HG03521 (cell line): ENCODE data around the gene PC.
"Not testable (repeated sequence)": the region's sequence is repeated elsewhere in the genome, so short reads cannot be mapped to it uniquely, and the experiment has no call there.

Experiments
- ATAC-seq: cut with Tn5 transposase; IDR thresholded peaks from one replicate; pipeline ENCODE4 v1.9.1; 2021; ENCODE audit warnings: mild to moderate bottlenecking, moderate library complexity; ENCODE audit not compliant: unreplicated experiment

Gene PC

GRCh38 chr11:66845143-66845875, 112.9 kb downstream of the PC start:
- no peak for ATAC-seq

- no peak for ATAC-seq
Measured at GRCh38 chr11:66844496-66845142, 113.6 kb downstream of the PC start.

- ATAC-seq = no peak
Measured at GRCh38 chr11:66843776-66844495, 114.2 kb downstream of the PC start.

GRCh38 chr11:66842896-66843775, 115.0 kb downstream of the PC start, which contains the start of gene RCE1:
RCE1 (plus strand) TSS chr11:66843441; CDS start chr11:66843456, 15 bp downstream.
- ATAC-seq = peak; percentile 83

DNA sequence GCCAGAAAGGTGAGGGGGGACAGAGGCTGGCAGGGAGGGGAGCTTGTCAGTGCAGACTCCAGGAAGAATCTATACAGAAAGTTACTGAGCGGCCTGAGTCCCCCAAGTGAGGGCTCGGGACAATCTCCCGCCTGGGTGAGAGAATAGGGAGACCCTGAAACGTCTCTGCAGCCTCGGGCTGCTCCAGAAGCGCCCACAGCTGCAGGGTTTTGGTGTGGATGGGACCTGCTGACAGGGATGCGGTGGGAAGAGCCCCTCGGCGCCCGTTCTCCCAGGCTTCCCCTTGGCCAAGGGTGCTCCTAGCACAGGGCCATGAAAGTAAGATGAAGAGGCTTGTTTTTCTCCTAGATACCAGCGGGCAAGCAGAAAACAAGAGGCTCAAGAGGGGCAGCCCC, 115.7 kb downstream of the PC start:
- no peak for ATAC-seq

DNA sequence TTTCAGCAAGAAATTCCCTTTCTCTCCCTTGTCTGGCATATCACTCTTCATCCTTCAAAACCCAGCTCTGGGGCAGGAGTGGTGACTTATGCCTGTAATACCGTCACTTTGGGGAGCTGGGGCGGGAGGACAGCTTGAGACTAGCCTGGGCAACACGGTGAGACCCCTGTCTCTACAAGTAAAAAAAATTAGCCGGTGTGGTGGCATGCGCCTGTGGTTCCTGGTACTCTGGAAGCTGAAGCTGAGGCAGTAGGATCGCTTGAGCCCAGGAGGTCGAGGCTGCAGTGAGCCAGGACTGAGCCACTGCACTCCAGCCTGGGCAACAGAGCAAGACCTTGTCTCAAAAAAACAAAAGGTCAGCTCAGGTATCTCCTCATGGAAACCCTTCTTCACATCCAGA, 116.3 kb downstream of the PC start:
- no peak for ATAC-seq

DNA sequence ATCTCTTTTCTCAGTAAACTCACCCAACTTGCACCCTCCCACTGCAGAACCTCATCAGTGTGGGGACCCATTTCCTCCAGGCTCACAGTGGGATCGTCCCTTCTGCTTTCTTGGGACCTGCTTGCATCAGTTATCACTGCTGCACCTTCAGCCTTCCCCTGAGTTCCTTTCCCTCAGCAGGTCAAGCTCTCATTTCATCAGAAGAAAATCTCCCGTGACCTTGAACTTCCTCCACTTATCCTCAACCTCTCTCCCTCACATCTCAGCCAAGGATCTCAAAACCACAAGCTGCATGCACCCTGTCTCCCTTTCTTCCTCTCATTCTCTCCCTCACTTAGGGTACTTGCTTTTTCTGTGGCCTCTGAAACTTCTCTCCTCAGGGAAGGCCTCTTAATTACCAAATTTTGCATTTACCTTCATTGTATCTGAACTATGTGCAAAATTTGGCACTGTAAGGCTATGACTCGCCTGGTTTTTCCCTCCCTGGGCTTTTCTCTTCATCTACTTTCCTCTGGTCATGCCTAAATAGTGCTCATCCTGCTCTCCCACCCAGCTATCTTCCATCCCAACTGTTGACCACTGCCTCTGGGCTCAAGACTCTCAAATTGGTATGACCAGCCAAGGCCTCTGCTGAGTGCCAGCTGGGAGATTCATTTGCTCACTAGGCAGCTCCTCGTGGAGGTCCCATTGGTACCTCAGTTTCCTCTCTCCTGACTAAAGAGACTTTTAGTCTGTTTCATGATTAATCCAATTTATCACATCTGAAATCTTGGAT, 117.7 kb downstream of the PC start:
- ATAC-seq = no peak

GRCh38 chr11:66835768-66836405, 122.3 kb downstream of the PC start:
- ATAC-seq = no peak

GRCh38 chr11:66834943-66835342, 123.2 kb downstream of the PC start:
- no peak for ATAC-seq

- ATAC-seq = no peak
Measured at GRCh38 chr11:66834539-66834845, 123.7 kb downstream of the PC start.

GRCh38 chr11:66824573-66824972, 133.6 kb downstream of the PC start:
- not testable (repeated sequence) for ATAC-seq

DNA sequence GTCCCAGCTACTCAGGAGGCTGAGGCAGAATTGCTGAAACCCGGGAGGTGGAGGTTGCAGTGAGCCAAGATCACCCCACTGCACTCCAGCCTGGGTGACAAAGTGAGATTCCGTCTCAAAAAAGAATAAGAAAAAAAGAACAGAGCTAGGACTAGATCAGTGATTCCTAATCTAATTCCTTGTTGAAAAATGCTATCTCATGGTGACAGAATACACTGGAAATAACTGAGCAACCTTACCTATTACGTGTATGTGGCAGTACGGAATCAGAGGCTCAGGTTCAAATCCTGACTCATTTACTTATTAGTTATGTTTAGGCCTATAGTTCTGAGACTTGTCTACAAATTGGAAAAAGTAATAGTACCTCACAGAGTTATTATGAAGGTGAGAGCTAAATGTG, 134.5 kb downstream of the PC start:
- no peak for ATAC-seq

DNA sequence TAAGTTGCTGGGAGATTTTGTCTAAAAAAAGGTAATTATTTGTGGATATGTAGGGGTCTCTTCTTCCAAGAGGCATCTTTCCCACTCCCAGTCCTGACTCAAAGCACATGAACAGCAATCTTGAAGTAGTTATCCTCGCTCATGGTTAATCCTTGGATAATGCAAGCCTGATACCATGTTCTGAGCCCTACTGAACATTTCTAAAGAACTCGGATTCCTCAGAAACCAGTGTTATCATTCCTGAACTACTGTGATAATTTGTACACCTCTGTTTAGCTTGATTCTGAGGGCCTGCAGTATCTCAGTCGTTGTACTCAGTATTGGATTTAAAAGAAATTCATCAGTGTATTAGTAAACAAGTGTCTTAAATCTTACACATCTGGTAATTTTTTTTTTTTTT, 137.3 kb downstream of the PC start:
- no peak for ATAC-seq

DNA sequence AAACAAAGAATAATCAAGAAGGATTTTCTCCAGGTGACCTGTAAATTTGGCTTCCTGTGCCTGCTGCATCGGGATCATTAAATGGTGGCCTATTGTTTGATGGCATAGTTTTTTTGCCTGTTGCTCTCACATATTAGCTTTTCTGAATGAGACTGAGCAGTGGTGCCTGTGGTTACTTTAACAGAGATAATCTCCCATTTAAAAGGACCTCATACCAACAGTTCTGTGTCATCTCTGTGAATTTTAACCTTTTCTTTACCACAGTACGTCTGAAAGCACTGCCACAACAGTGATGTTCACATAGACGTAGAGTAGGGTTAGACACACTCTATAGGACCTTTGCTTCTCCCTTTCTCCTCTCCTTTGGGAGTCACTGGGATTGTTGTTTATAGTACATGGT, 137.8 kb downstream of the PC start:
- ATAC-seq = no peak

DNA sequence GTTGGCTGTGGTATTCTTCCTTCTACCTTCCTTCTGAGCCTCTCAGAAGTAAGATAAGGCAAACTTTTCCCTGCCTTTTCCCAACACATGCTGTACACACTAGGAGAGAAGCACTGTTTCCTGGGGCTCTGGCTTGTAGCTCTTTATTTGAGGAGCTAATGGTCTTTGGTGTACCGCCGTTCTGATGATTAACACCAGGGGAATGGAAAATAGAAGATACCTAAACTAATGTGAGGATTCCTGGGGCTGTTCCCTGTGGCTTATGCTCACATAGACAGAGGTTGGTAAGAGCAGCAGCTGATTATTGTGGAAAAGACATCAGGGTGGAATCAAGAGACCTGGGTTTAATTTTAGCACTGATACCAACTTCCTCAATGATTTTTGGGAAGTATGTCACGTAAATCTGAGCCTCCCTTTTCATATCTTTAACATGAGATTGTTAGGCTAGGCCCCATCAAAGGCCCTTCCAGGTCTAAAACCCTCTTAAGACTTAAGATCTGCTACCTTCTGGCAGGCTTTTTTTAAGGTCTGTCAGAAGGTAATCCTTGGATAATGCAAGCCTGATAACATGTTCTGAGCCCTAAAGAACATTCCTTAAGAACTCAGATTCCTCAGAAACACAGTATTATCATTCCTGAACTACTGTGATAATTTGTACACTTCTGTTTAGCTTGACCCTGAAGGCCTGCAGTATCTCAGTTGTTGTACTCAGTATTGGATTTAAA, 139.8 kb downstream of the PC start:
- no peak for ATAC-seq

DNA sequence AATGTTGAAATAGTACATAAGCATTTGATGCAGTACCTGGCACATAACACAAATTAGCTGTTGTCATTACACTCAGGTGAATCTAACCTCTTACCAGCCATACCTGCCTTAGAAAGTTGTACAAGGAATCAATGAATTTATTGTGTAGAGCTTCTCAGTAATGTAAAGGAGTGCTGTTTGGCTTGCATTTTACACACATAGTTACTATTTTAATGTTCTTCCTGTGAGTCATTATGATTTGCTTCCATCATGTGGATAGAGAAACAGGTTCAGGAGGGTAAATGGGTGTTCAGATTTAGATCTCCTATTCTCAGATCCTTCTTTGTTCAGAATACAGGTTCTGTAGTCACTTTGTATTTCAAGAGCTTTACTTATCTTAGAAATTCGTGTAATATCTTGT, 142.5 kb downstream of the PC start:
- ATAC-seq = no peak

DNA sequence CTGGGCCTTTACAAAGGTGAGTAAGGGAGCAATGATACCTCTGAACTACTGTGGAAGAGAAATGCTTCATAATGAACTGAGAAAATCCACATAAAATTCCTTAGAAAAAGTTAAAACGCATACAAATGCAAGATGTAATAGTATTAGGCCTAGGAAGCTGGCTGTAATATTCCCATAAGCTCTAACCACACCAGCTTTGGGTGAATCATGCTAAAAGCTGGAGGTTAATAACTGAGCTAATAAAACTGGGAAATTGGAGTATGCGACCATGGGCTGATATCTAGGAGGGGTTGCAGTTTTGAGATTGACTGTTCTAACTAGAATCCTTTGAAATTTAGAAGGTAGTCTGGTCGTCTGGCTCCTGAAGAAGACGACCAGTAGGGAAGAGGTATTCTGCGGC, 143.5 kb downstream of the PC start:
- no peak for ATAC-seq

DNA sequence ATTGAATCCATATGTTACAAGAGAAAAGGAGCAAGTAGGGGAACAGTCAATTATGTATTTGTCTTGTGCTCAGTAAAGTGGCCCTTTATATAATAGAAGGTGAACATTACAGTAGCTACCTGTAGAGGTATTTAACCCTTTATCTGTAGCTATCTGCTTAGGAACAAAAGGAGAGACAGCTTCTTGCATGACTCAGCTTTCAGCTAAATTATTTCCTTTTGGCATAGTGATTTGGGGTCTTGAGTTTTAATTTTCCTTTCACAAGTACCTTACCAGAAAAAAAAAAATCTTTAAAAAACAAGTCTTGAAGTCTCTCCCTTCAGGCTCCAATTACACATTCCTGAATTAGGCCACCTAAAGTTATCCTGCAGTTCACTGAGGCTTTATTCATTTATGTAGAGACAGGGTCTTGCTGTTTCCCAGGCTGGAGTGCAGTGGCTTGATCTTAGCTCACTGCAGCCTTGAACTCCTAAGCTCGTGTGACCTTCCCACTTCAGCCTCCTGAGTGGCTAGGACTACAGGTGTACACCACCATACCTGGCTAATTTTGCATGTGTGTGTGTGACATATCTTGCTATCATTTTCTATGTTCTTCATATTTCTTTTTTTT, 147.5 kb downstream of the PC start:
- no peak for ATAC-seq

DNA sequence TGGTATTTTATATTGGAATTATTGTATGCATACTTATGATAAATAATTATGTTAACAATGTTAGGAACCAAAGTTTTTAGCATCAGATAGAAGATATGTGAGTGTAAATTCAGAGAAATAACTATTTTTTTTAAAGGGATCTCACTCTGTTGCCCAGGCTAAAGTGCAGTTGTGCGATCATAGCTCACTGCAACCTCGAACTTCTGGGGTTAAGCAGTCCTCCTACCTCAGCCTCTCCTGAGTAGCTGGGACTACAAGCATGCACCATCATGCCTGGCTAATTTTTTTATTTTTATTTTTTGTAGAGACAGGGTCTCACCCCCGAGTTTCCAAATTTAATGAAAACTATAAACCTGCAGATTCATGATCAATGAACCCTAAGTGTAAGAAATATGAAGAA, 148.6 kb downstream of the PC start:
- no peak for ATAC-seq
